ENCODE measurements around the gene OGG1.

GRCh38 chr3:9792405-9793160, 42.8 kb downstream of the OGG1 start, which contains the start of the genes ARPC4 and TADA3:
- TF ChIP-seq OSR1 (CRISPR knock-in tag; IDR thresholded peaks at IDR 0.05), result no peak
- no peak for TF ChIP-seq RARB (CRISPR knock-in tag; IDR thresholded peaks at IDR 0.05)
- TF ChIP-seq PATZ1 (CRISPR knock-in tag; IDR thresholded peaks at IDR 0.05; ENCODE audit: borderline replicate concordance), result no peak; the same call in 1 of the 2 replicates
- no peak for TF ChIP-seq CREB5 (CRISPR knock-in tag; IDR thresholded peaks at IDR 0.05; ENCODE audit: low read depth)
- TF ChIP-seq TOX (CRISPR knock-in tag; IDR thresholded peaks at IDR 0.05; ENCODE audit: borderline replicate concordance), result no peak
- no peak for TF ChIP-seq ESRRG (CRISPR knock-in tag; IDR thresholded peaks at IDR 0.05)
- no peak for TF ChIP-seq ZNF70 (CRISPR knock-in tag; IDR thresholded peaks at IDR 0.05)
- no peak for TF ChIP-seq TCF4 (CRISPR knock-in tag; IDR thresholded peaks at IDR 0.05; ENCODE audit: borderline replicate concordance)
- no peak for TF ChIP-seq ZFP30 (CRISPR knock-in tag; IDR thresholded peaks at IDR 0.05)
- TF ChIP-seq POU6F1 (CRISPR knock-in tag; IDR thresholded peaks at IDR 0.05; ENCODE audit: borderline replicate concordance, low read depth), result no peak
- no peak for TF ChIP-seq CSRNP3 (CRISPR knock-in tag; IDR thresholded peaks at IDR 0.05)
- TF ChIP-seq GLIS3 (CRISPR knock-in tag; IDR thresholded peaks at IDR 0.05), result no peak
- no peak for TF ChIP-seq BACH2 (CRISPR knock-in tag; IDR thresholded peaks at IDR 0.05; ENCODE audit: borderline replicate concordance)
- no peak for TF ChIP-seq ARNTL (CRISPR knock-in tag; IDR thresholded peaks at IDR 0.05; ENCODE audit: borderline replicate concordance, low read depth)
